Activated T-cell treated with anti-CD3 and anti-CD28 coated beads, Interleukin-2, amount 50 U/mL, for 24 hours (primary cell): ENCODE data around the gene EVPLL.
"Not testable (repeated sequence)": the region's sequence is repeated elsewhere in the genome, so short reads cannot be mapped to it uniquely, and the experiment has no call there.

Experiments used
- DNase-seq: peaks from one replicate; pipeline ENCODE4 v3.0.0-alpha.2; 2020
- H3K27ac Mint-ChIP-seq: 2 replicates; pipeline ENCODE4 v1.8.0; 2020; ENCODE audit warnings: mild to moderate bottlenecking, mixed read lengths
- H3K27me3 Mint-ChIP-seq: 2 replicates; pipeline ENCODE4 v1.8.0; 2020; ENCODE audit warnings: mixed read lengths
- H3K36me3 Mint-ChIP-seq: 2 replicates; pipeline ENCODE4 v1.8.0; 2020; ENCODE audit warnings: low read depth, mixed read lengths
- H3K4me1 Mint-ChIP-seq: 2 replicates; pipeline ENCODE4 v1.8.0; 2020; ENCODE audit warnings: low read depth, mixed read lengths
- H3K4me3 Mint-ChIP-seq: 2 replicates; pipeline ENCODE4 v1.8.0; 2020; ENCODE audit warnings: mild to moderate bottlenecking, moderate library complexity, mixed read lengths
- H3K9me3 Mint-ChIP-seq: 2 replicates; pipeline ENCODE4 v1.8.0; 2020; ENCODE audit warnings: mixed read lengths

Gene EVPLL

GRCh38 chr17:18384271-18384670 is 6.7 kb downstream of the EVPLL start:
- H3K27me3 Mint-ChIP-seq, result peaks cover 13% of the 10 kb centered on the region

GRCh38 chr17:18387583-18387982 is 10.0 kb downstream of the EVPLL start:
- not testable (repeated sequence) for H3K4me3 Mint-ChIP-seq, H3K4me1 Mint-ChIP-seq, H3K9me3 Mint-ChIP-seq, H3K27ac Mint-ChIP-seq, H3K36me3 Mint-ChIP-seq, DNase-seq, H3K27me3 Mint-ChIP-seq

More at GRCh38 chr17:18384271-18384670, 6.7 kb downstream of the EVPLL start:
- not testable (repeated sequence) for DNase-seq, H3K27ac Mint-ChIP-seq, H3K9me3 Mint-ChIP-seq, H3K36me3 Mint-ChIP-seq, H3K4me3 Mint-ChIP-seq, H3K4me1 Mint-ChIP-seq

DNA sequence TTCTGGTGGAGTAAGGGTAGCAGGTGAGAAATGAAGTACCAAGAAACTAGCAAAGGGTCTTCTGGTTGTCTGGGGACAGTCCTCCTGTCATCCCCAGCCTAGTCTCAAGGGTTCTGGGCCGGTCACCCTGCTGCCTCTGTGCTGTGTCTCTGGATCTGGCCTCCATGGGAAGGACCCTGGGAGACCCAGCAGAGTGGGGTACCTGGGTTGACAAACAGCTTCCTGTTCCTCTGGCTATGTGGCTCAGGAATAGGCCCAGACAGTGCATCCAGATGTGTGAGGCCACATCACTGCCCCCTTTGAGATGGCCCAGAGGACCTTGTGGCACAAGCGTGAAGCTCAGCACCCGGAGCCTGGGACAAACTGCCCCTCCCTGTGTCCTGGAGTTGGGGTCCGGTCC is 10.7 kb downstream of the EVPLL start:
- H3K9me3 Mint-ChIP-seq, H3K27me3 Mint-ChIP-seq, H3K4me3 Mint-ChIP-seq, H3K27ac Mint-ChIP-seq, H3K4me1 Mint-ChIP-seq, H3K36me3 Mint-ChIP-seq, DNase-seq: not testable (repeated sequence)

- H3K27ac Mint-ChIP-seq, H3K4me1 Mint-ChIP-seq, H3K27me3 Mint-ChIP-seq, H3K4me3 Mint-ChIP-seq, DNase-seq, H3K9me3 Mint-ChIP-seq, H3K36me3 Mint-ChIP-seq: not testable (repeated sequence)
Observed at GRCh38 chr17:18388728-18389127, 11.2 kb downstream of the EVPLL start.

- H3K27me3 Mint-ChIP-seq, H3K4me3 Mint-ChIP-seq, DNase-seq, H3K36me3 Mint-ChIP-seq, H3K4me1 Mint-ChIP-seq, H3K9me3 Mint-ChIP-seq, H3K27ac Mint-ChIP-seq: not testable (repeated sequence)
Observed at GRCh38 chr17:18401872-18402590, 24.5 kb downstream of the EVPLL start.

DNA sequence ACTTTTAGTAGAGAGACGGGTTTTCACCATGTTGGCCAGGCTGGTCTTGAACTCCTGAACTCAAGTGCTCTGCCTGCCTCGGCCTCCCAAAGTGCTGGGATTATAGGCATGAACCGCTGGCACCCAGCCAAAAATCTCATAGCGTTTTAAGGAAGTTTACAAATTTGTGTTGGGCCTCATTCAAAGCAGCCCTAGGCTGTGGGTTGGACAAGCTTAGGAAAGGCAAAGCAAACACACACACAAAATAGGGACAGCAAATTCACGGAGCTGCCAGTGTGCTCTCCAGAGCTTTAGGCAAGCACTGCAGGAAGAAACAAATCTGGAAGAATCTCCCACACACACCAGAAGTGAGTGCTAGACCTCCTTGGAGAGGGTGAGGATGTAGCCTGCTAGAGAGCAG is 25.6 kb downstream of the EVPLL start:
- H3K9me3 Mint-ChIP-seq, H3K27ac Mint-ChIP-seq, H3K4me3 Mint-ChIP-seq, H3K4me1 Mint-ChIP-seq, H3K36me3 Mint-ChIP-seq, H3K27me3 Mint-ChIP-seq, DNase-seq: not testable (repeated sequence)

DNA sequence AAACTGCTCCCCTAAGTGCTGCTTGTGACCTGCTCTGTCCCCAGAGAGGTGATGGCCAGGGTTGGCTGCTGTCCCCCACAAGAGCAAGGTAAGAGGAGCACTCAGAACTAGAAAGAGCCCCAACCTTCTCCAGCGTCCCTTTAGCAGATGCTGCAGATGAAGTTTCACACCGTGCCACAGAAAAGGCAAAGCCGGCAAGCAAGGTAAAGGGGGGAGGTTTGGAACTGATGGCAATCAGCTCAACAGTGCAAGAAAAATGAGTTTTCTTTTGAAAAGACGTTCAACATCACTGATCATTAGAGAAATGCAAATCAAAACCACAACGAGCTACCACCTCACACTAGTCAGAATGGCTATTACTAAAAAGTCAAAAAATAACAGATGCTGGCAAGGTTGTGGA is 26.0 kb downstream of the EVPLL start:
- not testable (repeated sequence) for H3K36me3 Mint-ChIP-seq, H3K9me3 Mint-ChIP-seq, H3K27ac Mint-ChIP-seq, H3K4me1 Mint-ChIP-seq, DNase-seq, H3K27me3 Mint-ChIP-seq, H3K4me3 Mint-ChIP-seq

DNA sequence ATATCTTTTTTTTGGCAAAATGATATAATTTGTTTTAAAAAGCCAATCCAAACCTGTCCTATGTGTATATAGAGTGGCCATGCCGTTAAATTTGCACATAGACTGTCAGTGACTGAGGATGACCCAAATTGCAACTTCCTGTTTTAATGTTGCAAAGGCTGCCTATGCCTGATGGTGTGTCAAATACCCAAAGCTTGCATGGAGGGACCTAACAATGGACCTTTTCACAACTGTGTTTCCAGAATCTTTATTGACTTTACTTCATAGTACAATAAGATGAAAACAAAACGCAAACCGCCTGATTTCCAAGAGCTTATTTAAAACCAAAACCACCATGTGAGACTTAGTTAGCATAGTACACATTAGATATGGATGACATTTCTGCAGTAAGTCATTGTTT is 31.3 kb downstream of the EVPLL start:
- H3K4me1 Mint-ChIP-seq, result peaks cover 19% of the 10 kb centered on the region
- not testable (repeated sequence) for DNase-seq, H3K27ac Mint-ChIP-seq, H3K4me3 Mint-ChIP-seq, H3K27me3 Mint-ChIP-seq, H3K36me3 Mint-ChIP-seq, H3K9me3 Mint-ChIP-seq

DNA sequence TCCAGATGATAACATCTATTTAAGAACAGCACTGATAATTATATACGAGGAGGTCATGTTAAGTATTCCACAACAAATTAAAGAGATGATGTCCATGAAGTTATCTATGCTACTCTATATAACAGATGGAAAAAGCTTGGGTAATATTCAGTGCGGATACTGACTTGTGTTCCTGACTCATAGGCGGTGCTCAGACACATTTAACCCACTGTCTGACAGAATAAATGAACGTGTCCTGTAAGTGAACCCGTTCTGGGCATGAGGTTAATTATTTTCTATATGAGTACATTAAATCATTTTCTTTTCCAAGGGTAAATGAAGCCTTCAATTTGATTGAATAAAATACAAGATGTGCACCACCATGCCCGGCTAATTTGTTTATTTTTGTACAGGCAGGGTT is 31.7 kb downstream of the EVPLL start:
- H3K9me3 Mint-ChIP-seq, DNase-seq, H3K4me3 Mint-ChIP-seq, H3K27ac Mint-ChIP-seq, H3K27me3 Mint-ChIP-seq, H3K36me3 Mint-ChIP-seq: not testable (repeated sequence)
- H3K4me1 Mint-ChIP-seq, result peaks cover 19% of the 10 kb centered on the region

DNA sequence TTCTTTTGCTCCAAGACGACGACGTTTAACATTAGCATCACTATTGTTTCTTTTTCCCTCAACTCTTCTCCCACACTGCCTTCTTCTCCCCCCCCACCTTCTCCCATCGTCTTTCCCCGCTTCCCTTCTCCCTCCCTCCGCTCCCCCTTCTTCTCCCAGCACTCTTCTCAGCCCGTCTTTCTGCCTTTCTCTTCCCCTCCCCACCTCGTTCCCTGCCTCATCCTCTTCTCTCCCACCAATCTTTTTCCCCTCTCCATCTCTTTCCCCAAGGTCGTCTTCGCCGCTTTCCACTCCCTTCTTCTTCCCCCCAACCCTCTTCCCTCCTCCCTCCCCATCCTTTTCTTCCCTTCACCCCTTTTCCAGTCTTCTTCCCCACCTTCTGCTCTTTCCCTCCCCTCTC is 33.2 kb downstream of the EVPLL start:
- not testable (repeated sequence) for DNase-seq, H3K9me3 Mint-ChIP-seq, H3K27me3 Mint-ChIP-seq, H3K36me3 Mint-ChIP-seq
- H3K4me1 Mint-ChIP-seq, result peaks cover 19% of the 10 kb centered on the region
- H3K27ac Mint-ChIP-seq, result peak overlapping the region; percentile 73
- H3K4me3 Mint-ChIP-seq, result peak overlapping the region; percentile 88

DNA sequence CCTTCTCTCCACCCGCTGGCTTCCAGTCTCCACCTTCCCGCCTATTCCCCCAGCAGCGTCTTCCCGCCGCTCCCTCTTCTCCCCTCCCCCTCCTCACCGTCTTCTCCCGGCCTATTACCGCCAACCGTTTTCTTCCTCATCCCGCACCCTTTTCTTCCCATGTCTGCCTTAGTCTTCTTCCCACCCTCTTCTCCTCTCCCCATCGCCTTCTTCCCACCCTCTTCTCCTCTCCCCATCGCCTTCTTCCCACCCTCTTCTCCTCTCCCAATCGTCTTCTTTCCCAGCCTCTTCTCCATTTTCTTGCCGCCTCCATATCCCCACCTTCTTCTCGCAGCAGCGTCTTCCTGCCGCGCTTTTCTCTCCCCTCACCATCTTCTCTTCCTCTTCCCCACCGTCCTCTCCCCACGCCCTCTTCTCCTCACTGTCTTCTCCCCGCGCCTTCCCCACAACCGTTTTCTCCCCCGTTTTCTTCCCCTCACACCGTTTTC is 33.8 kb downstream of the EVPLL start:
- Mint-ChIP-seq H3K27ac (peak overlapping the region; percentile 90), H3K4me1 (peaks cover 19% of the 10 kb centered on the region), H3K4me3 (peak overlapping the region; percentile 88)
- peak; percentile 73 for DNase-seq
- H3K9me3 Mint-ChIP-seq, H3K36me3 Mint-ChIP-seq, H3K27me3 Mint-ChIP-seq: not testable (repeated sequence)

DNA sequence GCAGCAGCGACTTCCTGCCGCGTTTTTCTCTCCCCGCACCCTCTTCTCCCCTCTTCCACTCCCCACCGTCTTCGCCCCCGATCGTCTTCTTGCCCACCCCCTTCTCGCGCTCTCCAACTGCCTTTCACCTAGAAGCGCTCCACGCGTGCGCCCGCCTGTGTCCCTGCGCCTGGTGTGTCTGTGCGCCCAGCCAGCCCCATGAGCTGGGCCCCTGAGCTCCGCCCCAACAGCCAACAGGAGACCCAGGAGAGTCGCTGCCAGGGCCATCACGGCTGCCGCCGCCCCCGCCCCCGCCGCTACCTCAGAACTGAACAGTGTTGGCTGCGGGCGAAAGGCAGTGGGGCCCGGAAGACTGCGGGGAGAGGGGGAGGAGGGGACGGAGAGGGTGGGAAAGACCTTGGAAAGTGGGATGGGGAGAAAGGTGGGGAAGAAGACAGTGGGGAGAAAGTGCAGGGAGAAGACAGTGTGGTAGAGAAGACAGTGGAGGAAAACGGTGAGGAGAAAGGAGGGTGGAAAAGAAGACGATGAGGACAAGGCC is 34.5 kb downstream of the EVPLL start:
- H3K4me3 Mint-ChIP-seq, H3K9me3 Mint-ChIP-seq, DNase-seq, H3K27me3 Mint-ChIP-seq, H3K27ac Mint-ChIP-seq, H3K36me3 Mint-ChIP-seq: not testable (repeated sequence)
- peaks cover 19% of the 10 kb centered on the region for H3K4me1 Mint-ChIP-seq

DNA sequence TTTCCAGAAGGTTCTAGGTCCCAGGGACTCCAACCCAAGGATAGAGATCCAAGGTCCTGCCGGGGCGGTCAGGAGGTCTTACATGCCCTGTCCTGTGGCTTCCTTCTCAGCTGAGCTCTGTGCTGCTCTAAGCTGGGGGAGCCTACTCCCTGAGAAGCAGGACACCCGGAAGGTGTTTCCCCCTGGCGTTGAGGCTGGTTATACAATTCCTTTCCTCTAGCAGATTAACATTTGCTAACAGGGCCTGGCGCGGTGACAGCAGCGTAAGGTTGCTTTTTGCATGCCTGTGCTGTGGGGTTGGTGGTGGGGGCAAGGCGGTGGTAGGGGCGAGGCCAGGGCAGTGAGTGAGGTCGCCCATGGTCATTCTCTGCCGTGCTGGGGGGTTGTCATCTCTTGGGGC is 43.9 kb downstream of the EVPLL start:
- not testable (repeated sequence) for H3K36me3 Mint-ChIP-seq, H3K27ac Mint-ChIP-seq, H3K4me3 Mint-ChIP-seq, H3K9me3 Mint-ChIP-seq, H3K27me3 Mint-ChIP-seq, DNase-seq, H3K4me1 Mint-ChIP-seq

GRCh38 chr17:18422464-18422863 is 44.9 kb downstream of the EVPLL start:
- H3K4me1 Mint-ChIP-seq, H3K9me3 Mint-ChIP-seq, H3K36me3 Mint-ChIP-seq, H3K27me3 Mint-ChIP-seq, DNase-seq, H3K4me3 Mint-ChIP-seq, H3K27ac Mint-ChIP-seq: not testable (repeated sequence)

GRCh38 chr17:18423015-18423414 is 45.4 kb downstream of the EVPLL start:
- not testable (repeated sequence) for DNase-seq, H3K9me3 Mint-ChIP-seq, H3K27me3 Mint-ChIP-seq, H3K36me3 Mint-ChIP-seq, H3K4me3 Mint-ChIP-seq, H3K4me1 Mint-ChIP-seq, H3K27ac Mint-ChIP-seq

GRCh38 chr17:18425593-18425992 is 48.0 kb downstream of the EVPLL start:
- not testable (repeated sequence) for H3K27me3 Mint-ChIP-seq, H3K4me1 Mint-ChIP-seq, H3K27ac Mint-ChIP-seq

More at GRCh38 chr17:18425593-18425992, 48.0 kb downstream of the EVPLL start:
- not testable (repeated sequence) for DNase-seq, H3K4me3 Mint-ChIP-seq, H3K9me3 Mint-ChIP-seq, H3K36me3 Mint-ChIP-seq
